ENCODE results near the gene TUBD1. TPM values are rescaled to one million over a fixed set of nuclear protein-coding genes. Genes with fewer than 3 reads are reported as not detected.

The TUBD1 gene
- total and polyA plus RNA-seq, 9 donors: 9.1 to 22.9 (median 13.9) TPM

DNA sequence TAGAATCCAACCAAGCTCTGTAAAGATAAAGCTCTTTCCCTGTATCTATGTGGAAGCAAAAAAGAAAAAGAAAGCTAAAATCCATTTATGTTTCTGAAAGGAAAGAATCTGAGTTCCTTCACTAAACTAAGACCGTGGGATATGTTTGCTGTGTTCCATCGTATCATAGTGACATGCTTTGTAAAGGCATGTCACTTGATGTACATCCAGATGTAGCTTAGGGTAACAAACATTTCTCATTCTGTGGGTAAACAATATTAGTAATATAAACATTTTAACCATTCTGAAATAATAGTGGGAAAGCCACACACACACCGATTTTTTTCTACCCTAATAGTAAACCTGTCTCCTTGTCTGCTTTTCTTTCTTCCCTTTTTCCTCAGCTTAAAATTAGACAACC is 78.1 kb downstream of the TUBD1 start:
- no peaks in the 10 kb centered on the region for H3K4me1 ChIP-seq (ENCODE audit: insufficient read depth)
- H3K27me3 ChIP-seq: no peaks in the 10 kb centered on the region
- TF ChIP-seq, protein P1, sequence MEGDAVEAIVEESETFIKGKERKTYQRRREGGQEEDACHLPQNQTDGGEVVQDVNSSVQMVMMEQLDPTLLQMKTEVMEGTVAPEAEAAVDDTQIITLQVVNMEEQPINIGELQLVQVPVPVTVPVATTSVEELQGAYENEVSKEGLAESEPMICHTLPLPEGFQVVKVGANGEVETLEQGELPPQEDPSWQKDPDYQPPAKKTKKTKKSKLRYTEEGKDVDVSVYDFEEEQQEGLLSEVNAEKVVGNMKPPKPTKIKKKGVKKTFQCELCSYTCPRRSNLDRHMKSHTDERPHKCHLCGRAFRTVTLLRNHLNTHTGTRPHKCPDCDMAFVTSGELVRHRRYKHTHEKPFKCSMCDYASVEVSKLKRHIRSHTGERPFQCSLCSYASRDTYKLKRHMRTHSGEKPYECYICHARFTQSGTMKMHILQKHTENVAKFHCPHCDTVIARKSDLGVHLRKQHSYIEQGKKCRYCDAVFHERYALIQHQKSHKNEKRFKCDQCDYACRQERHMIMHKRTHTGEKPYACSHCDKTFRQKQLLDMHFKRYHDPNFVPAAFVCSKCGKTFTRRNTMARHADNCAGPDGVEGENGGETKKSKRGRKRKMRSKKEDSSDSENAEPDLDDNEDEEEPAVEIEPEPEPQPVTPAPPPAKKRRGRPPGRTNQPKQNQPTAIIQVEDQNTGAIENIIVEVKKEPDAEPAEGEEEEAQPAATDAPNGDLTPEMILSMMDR (IDR thresholded peaks at IDR 0.05): no peak
- TF ChIP-seq EP300 (IDR thresholded peaks at IDR 0.05): no peak
- no peak for TF ChIP-seq POLR2A (IDR thresholded peaks at IDR 0.05)
- no peak overlapping the region for H3K27ac ChIP-seq
- intact Hi-C loops (cut with DNase I): no loop called here
- H3K9me3 ChIP-seq: no peaks in the 10 kb centered on the region
- H3K36me3 ChIP-seq: no peaks in the 10 kb centered on the region
- H3K4me3 ChIP-seq: no peak overlapping the region
- DNase-seq: no peak
- 24 to 52% (median 29%) methylated on average over 3 of the region's 3 CpGs for WGBS, 3 donors

DNA sequence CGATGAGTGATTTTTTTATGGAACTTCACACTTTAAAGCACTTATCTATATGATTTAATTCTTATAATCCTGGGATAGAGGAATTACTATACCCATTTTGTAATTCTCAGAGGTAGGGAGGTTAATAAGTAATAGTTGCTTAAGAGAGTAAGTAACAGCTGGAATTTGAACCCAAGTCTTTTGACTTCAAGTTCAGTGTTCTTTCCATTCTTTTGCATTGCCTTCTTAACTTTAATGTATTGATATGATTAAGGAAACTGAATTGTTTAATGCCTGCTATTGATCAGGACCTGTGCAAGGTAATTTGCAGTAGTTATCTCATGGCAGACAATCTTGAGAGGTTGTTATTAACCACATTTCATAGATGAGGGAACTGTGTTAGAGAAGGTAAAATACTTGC is 78.5 kb downstream of the TUBD1 start:
- DNase-seq: no peak
- Histone ChIP-seq H3K27me3 (no peaks in the 10 kb centered on the region), H3K27ac (no peak overlapping the region), H3K4me3 (no peak overlapping the region), H3K9me3 (no peaks in the 10 kb centered on the region), H3K36me3 (no peaks in the 10 kb centered on the region), H3K4me1 (ENCODE audit: insufficient read depth) (no peaks in the 10 kb centered on the region)
- WGBS, 3 donors: 89 to 94% (median 93%) methylated on average over 1 of the region's 1 CpG
- intact Hi-C loops (cut with DNase I): no loop called here
- TF ChIP-seq, protein P1 (IDR thresholded peaks at IDR 0.05): no peak
- no peak for TF ChIP-seq EP300 (IDR thresholded peaks at IDR 0.05)
- no peak for TF ChIP-seq POLR2A (IDR thresholded peaks at IDR 0.05)

- WGBS, 3 donors: 88 to 95% (median 91%) methylated on average over 3 of the region's 3 CpGs
- H3K9me3 ChIP-seq: no peaks in the 10 kb centered on the region
- TF ChIP-seq, protein P1 (IDR thresholded peaks at IDR 0.05): no peak
- TF ChIP-seq POLR2A (IDR thresholded peaks at IDR 0.05): no peak
- no peak for TF ChIP-seq EP300 (IDR thresholded peaks at IDR 0.05)
- peaks cover 4% of the 10 kb centered on the region for H3K4me1 ChIP-seq (ENCODE audit: insufficient read depth)
- H3K27ac ChIP-seq: no peak overlapping the region
- H3K4me3 ChIP-seq: no peak overlapping the region
- DNase-seq: no peak
- H3K27me3 ChIP-seq: no peaks in the 10 kb centered on the region
- intact Hi-C loops (cut with DNase I): no loop called here
- no peaks in the 10 kb centered on the region for H3K36me3 ChIP-seq
These were observed 80.6 kb downstream of the TUBD1 start for GRCh38 chr17:59812139-59812538.

DNA sequence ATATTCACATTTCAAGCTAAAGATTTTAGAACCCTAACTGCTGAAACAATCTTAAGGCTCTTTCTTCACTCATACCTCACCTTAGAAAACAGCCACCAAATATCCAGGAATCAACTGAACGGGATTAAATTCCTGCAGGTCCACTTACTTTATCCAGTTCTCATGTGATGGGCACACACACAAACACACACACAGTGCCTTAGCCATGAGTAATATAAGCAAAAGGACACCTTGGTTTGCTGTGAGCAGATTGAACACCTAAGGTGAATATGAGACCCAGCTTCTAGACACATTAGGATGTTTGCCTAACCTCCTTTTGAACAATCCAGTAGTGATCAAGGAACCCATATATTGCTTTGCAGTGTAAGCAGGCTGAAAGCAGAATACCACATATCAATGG is 81.5 kb downstream of the TUBD1 start:
- Histone ChIP-seq H3K9me3 (no peaks in the 10 kb centered on the region), H3K4me3 (no peak overlapping the region), H3K27ac (no peak overlapping the region), H3K27me3 (no peaks in the 10 kb centered on the region), H3K36me3 (no peaks in the 10 kb centered on the region), H3K4me1 (ENCODE audit: insufficient read depth) (peaks cover 4% of the 10 kb centered on the region)
- no peak for DNase-seq
- intact Hi-C loops (cut with DNase I): no loop called here
- WGBS, 3 donors: 84 to 90% (median 87%) methylated on average over 1 of the region's 1 CpG
- no peak for TF ChIP-seq EP300 (IDR thresholded peaks at IDR 0.05)
- TF ChIP-seq POLR2A (IDR thresholded peaks at IDR 0.05): no peak

DNA sequence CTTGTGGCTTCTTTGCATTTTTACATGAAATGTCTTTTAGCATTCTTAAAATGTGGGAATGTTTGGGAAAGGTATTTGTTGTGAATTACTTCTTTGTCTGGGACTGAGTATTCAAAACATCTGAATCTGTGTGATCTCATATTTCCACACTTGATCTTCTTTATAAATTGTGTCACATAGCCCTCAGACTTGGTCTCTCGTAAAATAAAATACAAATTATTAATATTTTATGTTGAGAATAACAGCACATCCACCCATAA is 81.9 kb downstream of the TUBD1 start:
- WGBS, 3 donors: 80 to 90% (median 85%) methylated on average over 1 of the region's 1 CpG
- no peaks in the 10 kb centered on the region for H3K36me3 ChIP-seq
- no peaks in the 10 kb centered on the region for H3K9me3 ChIP-seq
- DNase-seq: no peak
- H3K27me3 ChIP-seq: no peaks in the 10 kb centered on the region
- no peak overlapping the region for H3K4me3 ChIP-seq
- H3K27ac ChIP-seq: no peak overlapping the region
- H3K4me1 ChIP-seq (ENCODE audit: insufficient read depth): peaks cover 4% of the 10 kb centered on the region
- TF ChIP-seq POLR2A (IDR thresholded peaks at IDR 0.05) (no peak), EP300 (IDR thresholded peaks at IDR 0.05) (no peak)
- TF ChIP-seq, protein P1 (IDR thresholded peaks at IDR 0.05): no peak
- intact Hi-C loops (cut with DNase I): no loop called here

MicroRNAs within 50 kb of the gene (microRNA counts, 767-probe panel; counts per million panel counts)
- microRNA hsa-miR-21-5p: 5,189 counts per million, percentile 94 among the panel's probes with 10 or more counts

Small RNA genes within 50 kb of the gene (microRNA-seq; reads per million reads assigned to microRNA genes)
- gene MIR21: 7,514 to 64,230 (median 17,924) reads per million in 3 donors

Small RNA genes within 50 kb of the gene (small RNA-seq; reads per million reads assigned to genes)
- gene RNU6-450P: not detected
- not detected for gene RPS29P21

Other genes with a start within 250 kb of the TUBD1 start
- gene PTRH2, start 185.5 kb downstream of the TUBD1 start, total RNA-seq: 10 to 100 TPM; 11.9 to 28.2 (median 20.0) TPM
- 10 to 100 TPM; 20.0 to 27.2 TPM for gene PTRH2, start 185.5 kb downstream of the TUBD1 start, polyA plus RNA-seq
- gene VMP1, start 185.3 kb downstream of the TUBD1 start, total RNA-seq: 100 to 1,000 TPM; 101 to 667 (median 162) TPM
- gene VMP1, start 185.3 kb downstream of the TUBD1 start, polyA plus RNA-seq: 10 to 100 TPM; 63.5 to 76.6 TPM
- 10 to 100 TPM; 29.2 to 46.2 (median 41.1) TPM for gene RPS6KB1, start 178 bp upstream of the TUBD1 start, total RNA-seq
- 10 to 100 TPM; 14.8 to 22.7 TPM for gene RPS6KB1, start 178 bp upstream of the TUBD1 start, polyA plus RNA-seq
- 10 to 100 TPM in 6 of 7 donors, 1 to 10 TPM in 1; 6.9 to 20.3 (median 13.9) TPM for gene RNFT1, start 71.8 kb upstream of the TUBD1 start, total RNA-seq
- gene RNFT1, start 71.8 kb upstream of the TUBD1 start, polyA plus RNA-seq: 10 to 100 TPM; 11.7 to 14.9 TPM
- 10 to 100 TPM; 10.8 to 24.0 (median 18.8) TPM for gene HEATR6, start 186.0 kb upstream of the TUBD1 start, total RNA-seq
- 10 to 100 TPM in 1 of 2 donors, 1 to 10 TPM in 1; 7.6 to 19.3 TPM for gene HEATR6, start 186.0 kb upstream of the TUBD1 start, polyA plus RNA-seq

Data from ovary (tissue), 9 donors.